ENCODE data around the gene WDR7. TPM values are rescaled to one million over a fixed set of nuclear protein-coding genes. Genes with fewer than 3 reads are reported as not detected.

The WDR7 gene
- total and polyA plus RNA-seq, 10 of the 15 experiments (the other 5 are each of a cell fraction or from before 2014, with no cell fraction given): 2.8 to 16.5 (median 11.7) TPM

GRCh38 chr18:56721031-56721430, 69.9 kb downstream of the WDR7 start:
- 9% methylated on average over 1 of the region's 1 CpG for WGBS (ENCODE audit: insufficient coverage, insufficient replicate concordance, low lambda C conversion rate, missing lambda C conversion rate)

More at GRCh38 chr18:56721031-56721430, 69.9 kb downstream of the WDR7 start:
- Histone ChIP-seq H3K27me3 (replicated peaks in 1 of 2; ENCODE audit: control insufficient read depth in 2 of 2, insufficient read depth in 2 of 2, low read length in 1 of 2) (no peaks in the 10 kb centered on the region), H4K20me1 (ENCODE audit: control insufficient read depth, insufficient read depth) (no peaks in the 10 kb centered on the region), H3K36me3 (ENCODE audit: control insufficient read depth in 2 of 2, insufficient read depth in 2 of 2, low read length in 1 of 2) (no peaks in the 10 kb centered on the region), H3K9me3 (replicated peaks; ENCODE audit: control insufficient read depth, insufficient read depth, low read length) (no peaks in the 10 kb centered on the region), H3K79me2 (ENCODE audit: control insufficient read depth, insufficient read depth, low read length) (no peaks in the 10 kb centered on the region), H3K9ac (ENCODE audit: control insufficient read depth, insufficient read depth, low read length) (no peak overlapping the region), H3K4me1 (ENCODE audit: control insufficient read depth, insufficient read depth, low read length) (peaks cover 3% of the 10 kb centered on the region; the same call in 1 of the 2 replicates), H3K4me2 (ENCODE audit: control insufficient read depth, insufficient read depth) (no peak overlapping the region), H3K27ac (ENCODE audit: control insufficient read depth, insufficient read depth) (no peak overlapping the region), H3K4me3 (no peak overlapping the region), H2AFZ (ENCODE audit: control insufficient read depth, low read depth, low read length) (no peak overlapping the region)
- ChIA-PET RAD21 (ENCODE audit: unreplicated experiment) (no interaction called here), POLR2A (no interaction called here), CTCF (interaction anchor here (1.1 to 1.2 kb wide), 3 partner anchors 9 to 18 kb away, joined by 3 to 7 read pairs (median 4); no protein-coding TSS in a partner anchor), SMC1A (ENCODE audit: uncharacterized antibody, unreplicated experiment) (interaction anchor here (1.0 to 1.3 kb wide), 3 partner anchors 10 to 75 kb away, joined by 3 to 4 read pairs (median 3); no protein-coding TSS in a partner anchor)
- FAIRE-seq (no peak), ATAC-seq (no peak), DNase-seq (ENCODE audit: low read depth, low spot score) (no peak)
- no peak for TF ChIP-seq RB1 (IDR thresholded peaks at IDR 0.05; ENCODE audit: borderline replicate concordance)
- no peak for TF ChIP-seq BACH1 (IDR thresholded peaks at IDR 0.05; ENCODE audit: borderline replicate concordance)
- no peak for TF ChIP-seq GABPA (IDR thresholded peaks at IDR 0.05; ENCODE audit: low read depth)
- TF ChIP-seq, protein P1, sequence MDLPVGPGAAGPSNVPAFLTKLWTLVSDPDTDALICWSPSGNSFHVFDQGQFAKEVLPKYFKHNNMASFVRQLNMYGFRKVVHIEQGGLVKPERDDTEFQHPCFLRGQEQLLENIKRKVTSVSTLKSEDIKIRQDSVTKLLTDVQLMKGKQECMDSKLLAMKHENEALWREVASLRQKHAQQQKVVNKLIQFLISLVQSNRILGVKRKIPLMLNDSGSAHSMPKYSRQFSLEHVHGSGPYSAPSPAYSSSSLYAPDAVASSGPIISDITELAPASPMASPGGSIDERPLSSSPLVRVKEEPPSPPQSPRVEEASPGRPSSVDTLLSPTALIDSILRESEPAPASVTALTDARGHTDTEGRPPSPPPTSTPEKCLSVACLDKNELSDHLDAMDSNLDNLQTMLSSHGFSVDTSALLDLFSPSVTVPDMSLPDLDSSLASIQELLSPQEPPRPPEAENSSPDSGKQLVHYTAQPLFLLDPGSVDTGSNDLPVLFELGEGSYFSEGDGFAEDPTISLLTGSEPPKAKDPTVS (IDR thresholded peaks at IDR 0.05; ENCODE audit: low read depth, low read length): no peak
- TF ChIP-seq GATAD2B (conservative IDR thresholded peaks at IDR 0.05; ENCODE audit: low read depth): no peak
- no peak for TF ChIP-seq FOXM1 (IDR thresholded peaks at IDR 0.05; ENCODE audit: low read depth, low read length)
- no peak for TF ChIP-seq POLR2A (IDR thresholded peaks at IDR 0.05; ENCODE audit: low read depth, low read length)
- TF ChIP-seq RAD21 (IDR thresholded peaks at IDR 0.05; ENCODE audit: insufficient read depth, low read depth, low read length): no peak
- TF ChIP-seq DPF2 (IDR thresholded peaks at IDR 0.05): no peak
- TF ChIP-seq SMC3 (IDR thresholded peaks at IDR 0.05; ENCODE audit: borderline replicate concordance, low read length): no peak
- no peak for TF ChIP-seq EZH2 (IDR thresholded peaks at IDR 0.05; ENCODE audit: borderline replicate concordance, control insufficient read depth, low read depth, low read length)
- no peak for TF ChIP-seq NR2F1 (conservative IDR thresholded peaks at IDR 0.05)
- TF ChIP-seq MYC (IDR thresholded peaks at IDR 0.05; ENCODE audit: insufficient read depth, insufficient read length, insufficient replicate concordance, low read length, severe bottlenecking): no peak
- no peak for TF ChIP-seq TARDBP (IDR thresholded peaks at IDR 0.05; ENCODE audit: borderline replicate concordance)
- TF ChIP-seq, protein P2, sequence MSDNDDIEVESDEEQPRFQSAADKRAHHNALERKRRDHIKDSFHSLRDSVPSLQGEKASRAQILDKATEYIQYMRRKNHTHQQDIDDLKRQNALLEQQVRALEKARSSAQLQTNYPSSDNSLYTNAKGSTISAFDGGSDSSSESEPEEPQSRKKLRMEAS (IDR thresholded peaks at IDR 0.05; ENCODE audit: low read depth, low read length): no peak
- no peak for TF ChIP-seq TCF12 (IDR thresholded peaks at IDR 0.05; ENCODE audit: low read depth, low read length)
- TF ChIP-seq EP300 (IDR thresholded peaks at IDR 0.05; ENCODE audit: borderline replicate concordance in 1 of 2, control insufficient read depth in 1 of 2, low read depth in 2 of 2, low read length in 2 of 2): no peak
- no peak for TF ChIP-seq ETV6 (conservative IDR thresholded peaks at IDR 0.05 in 1 of 2, IDR thresholded peaks at IDR 0.05 in 1 of 2; ENCODE audit: borderline replicate concordance in 1 of 2, low read depth in 1 of 2)
- intact Hi-C loops (cut with micrococcal nuclease; ENCODE audit: unreplicated experiment): no loop called here
- BruUV-seq (replicated peaks): no TSS peak
- in situ Hi-C loops (cut with MboI): no loop called here
